GM12892 (cell line): ENCODE results near the gene COPB1.

Experiments used
- POLR2A ChIP-seq: IDR thresholded peaks from 2 replicates; pipeline ENCODE4 v1.6.1; 2011; ENCODE audit warnings: low read depth, low read length, control low read depth
- POLR2AphosphoS5 ChIP-seq: IDR thresholded peaks from 2 replicates; pipeline ENCODE4 v1.6.1; 2011; ENCODE audit warnings: low read depth, low read length, control low read depth
- TAF1 ChIP-seq: IDR thresholded peaks from 2 replicates; pipeline ENCODE4 v1.6.1; 2011; ENCODE audit warnings: low read depth, mild to moderate bottlenecking, control low read depth, low read length, borderline replicate concordance

DNA sequence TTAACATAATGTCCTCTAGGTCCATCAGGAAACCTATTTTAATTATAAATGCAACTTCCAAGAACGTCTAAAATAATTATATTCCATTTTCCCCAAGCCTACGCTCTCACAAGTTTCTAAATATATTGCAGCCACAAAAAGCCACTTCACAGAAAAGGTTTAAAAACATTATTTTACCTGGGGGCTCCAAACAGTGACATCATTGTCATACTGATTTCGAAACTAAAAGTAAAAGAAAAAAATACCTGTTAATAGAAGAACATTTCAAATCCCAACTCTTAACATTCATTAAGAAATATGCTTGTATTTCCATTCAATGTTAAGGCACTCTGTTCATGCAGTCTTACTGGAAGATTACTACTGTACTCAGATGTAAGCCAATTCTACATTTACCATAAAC lies 19.2 kb upstream of the COPB1 start:
- TF ChIP-seq POLR2A (no peak), POLR2AphosphoS5 (no peak), TAF1 (no peak)
